GM18505 (cell line): Measurements from ENCODE around the gene ESRP2.

ENCODE experiments used
- ATAC-seq: cut with Tn5 transposase; IDR thresholded peaks from one replicate; pipeline ENCODE4 v1.9.1; 2021; ENCODE audit not compliant: unreplicated experiment
- POLR2A ChIP-seq: IDR thresholded peaks from 4 replicates; pipeline ENCODE4 v1.6.1; 2011; ENCODE audit warnings: borderline replicate concordance; ENCODE audit not compliant: insufficient read depth, insufficient read length; ENCODE audit errors: extremely low read depth

ESRP2 gene

DNA sequence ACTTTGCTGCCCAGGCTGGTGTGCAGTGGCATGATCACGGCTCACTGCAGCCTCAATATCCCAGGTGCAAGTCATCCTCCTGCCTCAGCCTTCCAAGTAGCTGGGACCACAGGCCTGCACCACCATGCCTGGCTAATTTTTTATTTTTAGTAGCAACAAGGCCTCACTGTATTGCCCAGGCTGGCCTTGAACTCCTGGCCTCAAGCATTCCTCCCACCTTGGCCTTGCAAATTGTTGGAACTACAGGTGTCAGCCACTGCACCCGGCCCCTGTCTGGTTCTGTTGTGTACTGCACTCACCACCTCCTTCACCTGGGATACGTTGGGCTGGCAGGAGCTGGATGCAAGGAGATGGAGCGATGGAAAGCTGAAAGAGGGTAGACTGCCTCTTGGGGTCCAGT, 17.8 kb upstream of the ESRP2 start:
- ATAC-seq: no peak
- no peak for TF ChIP-seq POLR2A

DNA sequence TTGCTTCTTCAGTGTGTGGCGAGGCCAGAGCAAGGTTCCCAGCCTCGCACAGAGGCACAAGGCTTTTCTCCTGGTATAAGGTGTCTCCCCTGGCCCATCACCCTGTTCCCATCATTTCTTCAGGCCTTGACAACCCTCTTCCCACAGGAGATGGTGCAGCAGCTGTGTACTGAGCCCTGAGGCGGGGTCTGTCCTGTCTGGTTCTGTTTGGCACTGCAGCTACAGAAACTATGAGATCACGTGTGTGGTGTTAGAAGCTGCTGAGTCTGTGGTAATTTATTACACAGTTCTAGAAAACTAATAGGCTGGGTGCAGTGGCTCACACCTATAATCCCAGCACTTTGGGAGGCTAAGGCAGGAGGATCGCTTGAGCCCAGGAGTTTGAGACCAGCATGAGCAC, 16.5 kb upstream of the ESRP2 start:
- ATAC-seq: no peak
- TF ChIP-seq POLR2A: no peak

DNA sequence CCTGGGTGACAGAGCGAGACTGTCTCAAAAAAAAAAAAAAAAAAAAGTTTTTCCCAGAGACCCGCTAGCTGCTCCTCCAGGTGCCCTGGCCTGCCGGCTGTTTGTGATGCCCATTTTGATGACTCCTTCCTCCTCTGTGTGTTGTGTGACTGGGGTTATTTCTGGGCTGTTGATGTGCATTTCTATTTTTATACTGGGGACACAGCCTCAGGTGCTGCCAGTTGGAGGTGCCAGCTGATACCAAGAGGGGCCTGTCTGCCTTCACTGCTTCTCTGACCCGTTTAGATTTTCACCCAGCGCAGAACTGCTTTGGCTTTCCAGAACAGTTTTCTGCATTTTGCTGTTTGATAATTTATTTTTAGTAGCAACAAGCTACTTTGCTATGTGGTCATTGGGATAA, 15.9 kb upstream of the ESRP2 start:
- ATAC-seq: no peak
- no peak for TF ChIP-seq POLR2A

DNA sequence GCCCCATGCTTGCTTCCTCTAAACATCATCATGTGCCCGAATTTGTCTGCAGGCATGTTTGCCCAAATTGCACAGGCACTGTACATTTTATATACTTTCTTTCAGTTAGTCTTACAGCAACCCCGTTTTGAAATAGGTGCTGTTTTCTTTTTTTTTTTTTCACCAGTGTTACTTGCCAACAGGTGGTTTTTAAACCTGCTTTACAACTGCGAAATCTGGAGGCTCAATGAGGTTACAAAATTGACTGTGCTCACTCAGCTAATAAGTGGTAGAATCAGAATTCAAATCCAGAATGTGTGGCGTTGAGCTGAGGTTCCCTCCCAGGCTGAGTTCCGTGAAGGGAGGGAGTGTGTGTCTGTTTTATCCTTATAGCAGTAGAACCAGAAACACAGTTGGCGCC, 15.0 kb upstream of the ESRP2 start:
- no peak for TF ChIP-seq POLR2A
- no peak for ATAC-seq

DNA sequence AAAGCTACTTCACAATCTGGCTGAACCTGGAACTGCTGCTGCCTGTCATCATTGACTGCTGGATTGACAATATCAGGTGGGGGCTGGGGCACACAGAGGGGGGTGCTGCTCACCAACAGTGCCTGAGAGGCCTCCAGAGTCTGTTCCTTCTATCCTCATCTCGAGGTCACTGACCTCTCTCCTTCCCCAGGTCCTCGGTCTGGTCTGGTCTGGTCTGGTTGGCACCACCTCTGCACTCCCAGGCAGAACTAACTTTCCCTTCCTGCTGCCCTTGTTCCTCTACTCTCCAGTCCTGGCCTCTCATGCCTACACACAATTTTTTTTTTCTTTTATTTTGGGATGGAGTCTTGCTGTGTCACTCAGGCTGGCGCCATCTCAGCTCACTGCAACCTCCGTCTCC, 13.4 kb upstream of the ESRP2 start:
- no peak for ATAC-seq
- TF ChIP-seq POLR2A: no peak

DNA sequence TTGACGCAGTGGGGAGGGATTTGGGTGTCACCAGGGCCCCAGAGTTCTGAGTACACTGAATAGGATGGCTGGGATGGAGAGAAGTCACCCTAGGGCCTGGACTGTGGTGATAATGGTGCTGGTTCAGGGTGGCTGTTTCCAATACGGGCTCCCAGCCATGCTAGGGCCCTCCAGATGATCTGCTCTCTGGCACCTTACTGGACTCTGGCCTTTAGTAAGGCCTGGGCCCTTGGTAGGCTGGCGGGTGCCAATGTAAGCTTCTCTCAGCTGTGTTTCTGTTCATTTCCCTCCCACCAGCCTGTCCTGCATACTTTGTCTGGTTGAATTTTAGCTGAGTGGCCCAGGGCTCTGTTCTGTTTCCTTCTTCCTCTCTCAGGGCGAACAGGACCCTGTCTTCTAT, 12.0 kb upstream of the ESRP2 start:
- no peak for TF ChIP-seq POLR2A
- ATAC-seq: no peak

DNA sequence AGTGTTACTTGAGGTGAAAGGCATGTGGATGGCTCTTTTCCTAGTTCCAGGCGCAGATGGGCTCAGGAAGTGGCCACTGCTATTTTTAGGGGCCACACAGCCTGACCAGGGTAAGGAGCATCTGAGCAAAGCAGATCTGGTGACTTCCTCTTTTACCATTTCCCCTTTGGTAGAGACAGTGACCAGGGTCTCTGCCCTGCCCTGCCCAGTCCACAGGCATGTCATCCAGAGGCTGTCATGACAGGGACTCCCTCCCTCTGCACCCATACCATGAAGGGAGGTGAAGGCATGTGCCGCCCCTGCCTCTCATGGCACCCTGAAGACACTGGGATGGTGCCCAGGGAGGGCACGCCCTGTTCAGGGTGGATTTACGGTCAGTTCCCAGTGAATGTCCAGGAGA, 11.5 kb upstream of the ESRP2 start:
- ATAC-seq: no peak
- no peak for TF ChIP-seq POLR2A

DNA sequence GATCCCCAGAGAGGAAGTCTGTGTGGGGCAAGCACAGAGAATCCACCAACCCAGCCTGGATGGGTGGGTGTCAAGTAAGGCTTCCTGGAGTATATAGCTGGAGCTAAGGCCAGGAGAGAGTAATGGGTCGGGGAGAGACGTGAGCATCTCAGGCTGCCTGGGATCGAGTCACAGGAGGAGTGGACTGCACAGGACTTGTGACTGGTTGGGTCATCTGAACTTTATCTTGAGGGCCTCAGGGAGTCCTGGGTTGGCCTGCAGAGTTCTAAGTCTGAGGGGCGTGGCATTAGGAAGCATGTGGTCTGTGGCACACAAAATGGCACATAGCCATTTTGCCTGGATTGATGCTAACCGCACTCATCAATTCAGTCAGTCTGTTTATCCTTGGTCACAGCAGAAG, 10.7 kb upstream of the ESRP2 start:
- TF ChIP-seq POLR2A: no peak
- no peak for ATAC-seq

DNA sequence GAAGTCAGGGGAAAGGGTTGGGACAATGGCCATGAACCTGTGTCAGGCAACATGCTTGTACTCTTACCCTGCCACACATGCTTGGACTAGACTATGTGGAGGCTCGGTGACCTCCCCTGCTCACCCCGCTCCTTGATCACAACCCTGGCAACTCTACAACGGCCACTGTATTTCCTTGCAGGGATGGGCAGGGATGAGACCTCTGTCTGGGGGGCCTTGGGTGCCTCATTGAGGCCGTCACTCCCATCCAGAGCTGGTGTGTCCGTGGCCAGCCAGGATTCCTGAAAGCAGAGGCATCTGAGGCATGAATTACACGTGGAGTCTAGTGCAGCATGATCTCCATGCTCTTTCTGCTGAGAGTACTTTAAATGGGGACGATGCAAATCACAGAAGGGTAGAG, 10.2 kb upstream of the ESRP2 start:
- no peak for TF ChIP-seq POLR2A
- ATAC-seq: no peak

DNA sequence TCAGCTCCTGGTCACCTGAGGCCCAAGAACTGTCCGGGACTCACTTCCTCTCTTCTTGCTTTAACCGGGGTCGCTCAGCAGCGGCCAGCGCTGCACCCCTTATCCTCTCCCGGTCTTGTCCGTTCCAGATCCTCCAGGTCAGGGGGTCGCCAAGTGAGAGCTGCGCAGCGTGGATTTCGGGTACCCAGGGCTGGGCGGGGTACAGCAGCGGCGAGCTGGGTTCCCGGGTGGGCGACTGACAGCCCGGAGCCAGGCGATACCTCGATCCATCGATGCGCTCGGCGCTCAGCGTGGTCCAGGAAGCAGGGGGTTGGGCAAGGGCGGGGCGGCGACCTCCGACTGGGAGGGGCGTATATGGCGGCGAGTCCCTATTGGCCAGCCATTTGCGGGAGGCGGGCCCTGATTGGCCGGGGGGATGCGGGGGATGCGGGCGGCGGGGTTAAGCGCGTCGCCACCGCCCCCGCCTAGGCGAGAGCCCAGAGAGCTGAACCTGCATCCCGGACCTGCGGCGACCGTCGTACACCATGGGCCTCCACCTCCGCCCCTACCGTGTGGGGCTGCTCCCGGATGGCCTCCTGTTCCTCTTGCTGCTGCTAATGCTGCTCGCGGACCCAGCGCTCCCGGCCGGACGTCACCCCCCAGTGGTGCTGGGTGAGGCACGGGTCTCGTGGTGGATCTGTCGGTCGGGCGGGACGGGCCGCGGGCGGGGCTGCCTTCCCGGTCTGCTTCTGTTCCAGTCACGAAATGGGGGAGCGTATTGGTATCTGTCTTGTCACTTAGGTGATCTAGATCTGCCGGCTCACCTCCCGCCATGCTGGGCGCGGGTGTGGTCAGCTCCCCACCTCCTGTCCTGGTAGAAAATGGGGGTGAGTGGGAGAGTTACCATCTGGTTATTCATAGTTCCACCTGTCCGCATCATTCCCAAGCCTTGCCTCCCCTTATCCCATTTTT, 9.3 kb upstream of the ESRP2 start, which contains the start of gene PLA2G15:
PLA2G15 (plus strand) TSS at position 471 of the 951 bp plus-strand sequence; CDS start at position 525, 54 bp downstream.
- peak; percentile 79 for ATAC-seq
- peak; percentile 64 for TF ChIP-seq POLR2A

DNA sequence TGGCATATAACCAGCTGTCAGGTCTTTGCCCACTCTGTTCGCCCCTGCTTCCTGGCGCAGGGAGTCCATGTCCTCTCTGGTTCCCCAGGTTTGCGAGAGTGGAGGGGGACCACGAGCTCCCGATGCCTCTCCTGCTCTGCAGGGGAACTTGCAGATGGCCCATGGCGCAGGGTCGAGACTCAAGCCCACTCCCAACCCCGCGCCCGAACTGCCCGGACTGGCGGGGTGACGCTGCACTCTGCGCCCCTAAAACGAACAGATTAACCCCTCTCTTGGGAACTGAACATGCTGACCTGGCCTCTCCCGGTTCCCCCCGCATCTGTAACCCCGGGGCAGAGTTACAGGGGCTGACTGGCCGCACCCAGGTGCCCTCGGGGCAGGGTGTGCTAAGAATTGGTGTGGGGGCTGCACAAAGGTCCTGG, 8.6 kb upstream of the ESRP2 start:
- no peak for TF ChIP-seq POLR2A
- peak; percentile 3 for ATAC-seq

DNA sequence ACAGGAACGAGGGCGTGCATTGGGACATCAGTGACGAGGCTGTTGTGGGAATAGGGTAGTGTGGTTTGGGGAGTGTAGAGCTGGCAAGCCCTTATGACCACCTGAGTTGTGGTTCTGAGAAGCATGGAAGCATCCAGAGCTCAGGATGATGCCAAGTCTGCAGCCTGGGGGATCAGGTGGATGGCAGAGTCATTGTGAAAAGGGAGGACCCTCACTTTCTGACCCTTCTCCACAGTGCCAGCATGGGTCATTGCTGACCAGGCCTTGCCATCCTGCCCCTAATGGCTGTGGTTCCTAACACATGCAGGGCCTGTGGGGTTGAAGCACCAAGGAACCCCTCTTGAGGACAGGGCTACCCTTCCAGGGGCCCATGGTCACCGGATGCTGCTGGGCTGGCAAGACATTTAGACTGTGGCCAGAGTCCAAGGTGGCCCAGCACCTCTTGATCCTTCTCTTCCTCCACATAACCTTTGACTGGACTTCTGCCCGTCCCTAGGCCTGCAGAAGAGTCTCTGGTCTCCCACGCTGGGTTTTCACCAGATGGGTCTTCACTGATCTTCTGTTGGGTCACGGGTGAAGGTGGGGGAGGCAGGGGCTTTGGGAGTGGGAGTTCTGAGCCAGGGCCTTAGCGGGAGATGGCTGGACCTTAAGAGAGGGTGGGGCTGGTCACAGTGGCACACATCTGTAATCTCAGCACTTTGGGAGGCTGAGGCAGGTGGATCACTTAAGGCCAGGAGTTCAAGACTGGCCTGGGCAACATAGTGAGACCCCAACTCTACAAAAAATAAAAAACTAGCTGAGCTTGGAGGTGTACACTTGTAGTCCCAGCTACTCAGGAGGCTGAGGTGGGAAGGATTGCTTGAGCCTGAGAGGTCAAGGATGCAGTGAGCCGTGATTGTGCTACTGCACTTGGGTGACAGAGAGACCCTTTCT, 7.3 kb upstream of the ESRP2 start:
- no peak for ATAC-seq
- TF ChIP-seq POLR2A: no peak

DNA sequence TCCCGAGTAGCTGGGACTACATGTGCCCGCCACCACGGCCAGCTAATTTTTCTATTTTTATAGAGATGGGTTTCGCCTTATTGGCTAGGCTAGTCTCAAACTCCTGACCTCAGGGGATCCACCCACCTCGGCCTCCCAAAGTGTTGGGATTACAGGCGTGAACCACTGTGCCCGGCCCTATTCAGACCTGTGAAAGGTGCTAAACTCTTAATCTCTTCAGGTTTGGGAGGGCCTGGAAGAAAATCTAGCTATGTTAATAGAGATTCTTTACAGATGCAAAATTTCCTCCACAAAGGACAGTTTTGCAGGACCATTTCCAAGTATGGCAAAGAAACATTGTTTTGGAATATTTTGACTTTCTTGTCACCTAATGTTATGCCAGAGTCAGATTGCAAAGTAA, 6.2 kb upstream of the ESRP2 start:
- ATAC-seq: no peak
- TF ChIP-seq POLR2A: no peak

DNA sequence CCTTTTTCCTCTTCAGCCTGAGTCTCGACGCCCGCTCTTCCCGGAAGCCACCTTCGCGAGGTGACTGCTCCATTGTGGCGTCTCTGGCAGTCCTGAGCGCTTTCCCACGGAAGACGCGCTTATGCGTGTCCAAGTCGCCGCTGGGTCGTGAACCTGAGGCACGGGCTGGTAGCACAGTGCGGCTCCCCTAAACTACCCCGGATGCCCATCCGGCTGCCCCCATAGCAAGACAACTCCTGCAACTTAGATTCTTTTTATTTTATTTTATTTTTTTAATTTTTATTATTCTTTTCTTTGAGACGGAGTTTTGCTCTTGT, 2.1 kb upstream of the ESRP2 start:
- no peak for TF ChIP-seq POLR2A
- ATAC-seq: no peak

DNA sequence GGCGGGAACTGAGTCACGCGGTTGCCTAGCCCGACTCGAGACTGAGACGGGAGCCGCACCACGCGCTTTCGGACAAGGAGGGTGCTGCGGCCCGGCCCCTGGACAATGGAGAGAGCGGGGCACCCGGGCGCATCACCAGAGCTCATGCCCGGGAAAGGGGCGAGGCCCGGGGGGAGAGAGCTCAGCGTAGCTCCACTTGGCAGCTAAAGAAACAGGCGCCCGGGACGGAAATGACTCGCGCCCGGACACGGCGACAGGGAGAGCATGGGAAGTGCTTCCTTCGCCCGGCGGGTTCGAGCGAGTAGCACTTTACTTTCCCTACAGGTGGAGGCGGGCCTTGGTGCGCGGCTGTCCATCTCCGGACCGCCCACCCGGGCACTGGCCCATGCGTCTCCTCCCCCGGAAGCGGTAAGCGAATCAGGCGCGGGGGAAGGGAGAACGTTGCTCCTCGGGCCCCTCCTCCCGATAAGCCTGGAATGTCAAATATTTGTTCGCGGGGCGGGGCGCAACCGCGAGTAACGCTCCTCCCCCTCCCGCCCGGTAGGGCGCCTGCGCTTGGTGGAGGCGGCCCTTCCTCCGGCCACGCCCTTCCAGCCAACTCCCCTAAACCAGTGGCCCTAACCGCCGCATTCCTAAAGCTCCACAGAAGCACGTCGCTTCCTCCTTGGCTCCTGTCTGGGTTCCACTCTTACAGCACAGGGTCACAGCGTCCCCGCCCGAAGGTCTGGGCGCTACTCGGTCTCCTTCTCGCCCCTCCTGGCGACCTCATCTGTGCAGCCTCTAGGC, 1.5 kb upstream of the ESRP2 start:
- peak; percentile 73 for ATAC-seq
- TF ChIP-seq POLR2A: peak; percentile 77
